GM21619 (cell line): ENCODE data around the gene GRM7.

Source experiments
- ATAC-seq: cut with Tn5 transposase; IDR thresholded peaks from one replicate; pipeline ENCODE4 v1.9.1; 2021; ENCODE audit not compliant: unreplicated experiment

The GRM7 gene

DNA sequence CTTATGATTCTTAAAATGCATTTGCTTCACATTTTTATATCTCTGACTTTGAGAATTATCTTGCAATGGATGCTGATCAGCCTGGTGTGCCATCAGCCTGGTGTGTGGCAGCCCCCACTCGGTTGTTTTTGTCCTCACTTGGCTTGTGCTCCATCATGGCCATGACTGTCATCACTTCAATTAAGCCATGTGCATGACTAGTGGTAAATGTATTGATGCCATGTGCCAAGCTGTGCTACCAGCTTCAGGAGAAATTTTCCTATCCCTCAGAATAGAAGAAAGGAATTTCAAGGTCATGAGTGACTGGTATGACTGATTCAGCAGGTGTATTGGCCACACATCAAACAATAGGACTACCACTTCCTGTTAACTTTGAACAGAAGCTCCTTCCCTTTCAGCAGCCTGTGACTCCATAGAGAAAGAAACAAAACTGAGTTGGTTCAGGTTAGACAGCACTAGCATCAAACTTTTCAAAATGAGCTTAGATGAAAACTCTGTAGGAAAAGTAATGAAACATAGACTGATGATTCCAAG, 251.7 kb downstream of the GRM7 start:
- no peak for ATAC-seq

DNA sequence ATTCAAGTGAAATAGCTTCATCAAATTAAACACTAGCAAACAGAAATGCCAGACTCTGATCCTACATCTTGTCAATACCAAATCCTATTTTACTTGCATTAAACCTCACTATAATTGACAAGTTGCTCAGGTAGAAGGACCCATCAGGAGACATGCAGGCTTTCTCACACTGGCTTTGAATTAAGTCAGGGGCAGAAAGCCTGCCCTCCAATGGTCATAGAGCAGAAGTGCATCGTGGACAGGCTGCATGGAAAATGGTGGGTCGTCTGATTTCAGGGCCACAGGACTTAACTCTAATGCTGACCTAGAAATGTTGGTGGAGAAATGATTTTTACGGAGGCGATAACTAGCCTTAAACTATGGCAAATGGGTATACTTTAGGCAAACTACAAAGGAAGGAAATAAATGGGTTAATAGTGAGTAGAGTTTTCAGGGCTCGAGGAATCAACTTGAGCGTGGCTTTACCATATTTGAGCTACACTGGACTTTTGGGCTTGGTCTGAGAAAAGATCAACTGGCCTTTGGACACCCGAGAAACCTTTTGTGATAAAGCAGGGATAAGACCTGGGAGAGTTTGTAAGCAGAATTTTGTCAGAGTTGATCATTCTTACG, 283.9 kb downstream of the GRM7 start:
- peak; percentile 61 for ATAC-seq

DNA sequence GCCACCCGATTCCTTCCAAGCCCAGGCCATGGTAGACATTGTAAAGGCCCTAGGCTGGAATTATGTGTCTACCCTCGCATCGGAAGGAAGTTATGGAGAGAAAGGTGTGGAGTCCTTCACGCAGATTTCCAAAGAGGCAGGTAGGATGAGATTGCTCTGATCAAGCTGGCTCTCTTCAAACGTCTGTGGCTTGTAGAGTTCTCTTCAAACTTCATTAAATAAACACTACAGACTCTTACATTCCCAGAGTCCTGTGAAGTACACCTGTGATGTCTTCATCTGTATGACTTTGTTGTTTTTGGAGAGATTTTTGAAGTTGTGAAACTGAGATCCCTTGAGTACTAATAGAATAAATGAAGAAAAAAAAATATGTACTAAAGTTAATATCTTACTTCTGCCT, 285.6 kb downstream of the GRM7 start:
- no peak for ATAC-seq

DNA sequence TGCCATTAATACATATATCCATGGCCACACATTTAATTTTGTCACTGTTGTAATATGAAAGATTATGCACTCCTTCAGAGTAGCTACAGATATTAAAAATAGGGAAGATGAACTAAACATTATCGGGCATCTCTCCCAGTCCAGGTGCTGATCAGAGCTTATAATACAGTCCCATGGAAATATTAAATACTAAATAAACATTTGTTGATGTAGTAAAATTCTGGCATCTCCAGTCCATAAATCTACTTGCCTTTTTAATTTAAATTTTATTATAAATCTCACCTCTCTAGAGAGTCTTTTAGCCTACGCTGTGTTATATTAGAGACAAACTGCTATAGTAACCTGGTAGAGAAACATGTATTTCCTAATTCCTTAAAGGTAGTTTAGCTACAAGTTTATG, 297.6 kb downstream of the GRM7 start:
- no peak for ATAC-seq

DNA sequence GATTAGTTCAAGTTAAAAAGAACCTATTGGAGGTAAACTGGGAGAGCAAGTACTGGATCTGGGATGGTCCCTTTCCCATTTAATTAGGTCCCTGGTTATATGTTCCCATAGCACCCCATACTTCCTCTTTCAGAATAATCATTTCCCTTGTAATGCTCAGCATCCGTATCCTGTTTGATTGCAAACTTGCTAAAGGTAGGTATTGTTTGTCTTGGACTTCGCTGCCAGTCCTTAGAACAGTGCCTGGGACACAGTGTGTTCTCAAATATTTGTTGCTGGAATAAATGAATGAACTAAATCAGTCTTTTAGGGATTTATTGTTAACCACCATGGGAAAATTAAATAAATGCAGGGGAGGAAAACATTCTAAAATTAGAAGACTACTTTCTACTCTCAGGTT, 299.8 kb downstream of the GRM7 start:
- no peak for ATAC-seq

DNA sequence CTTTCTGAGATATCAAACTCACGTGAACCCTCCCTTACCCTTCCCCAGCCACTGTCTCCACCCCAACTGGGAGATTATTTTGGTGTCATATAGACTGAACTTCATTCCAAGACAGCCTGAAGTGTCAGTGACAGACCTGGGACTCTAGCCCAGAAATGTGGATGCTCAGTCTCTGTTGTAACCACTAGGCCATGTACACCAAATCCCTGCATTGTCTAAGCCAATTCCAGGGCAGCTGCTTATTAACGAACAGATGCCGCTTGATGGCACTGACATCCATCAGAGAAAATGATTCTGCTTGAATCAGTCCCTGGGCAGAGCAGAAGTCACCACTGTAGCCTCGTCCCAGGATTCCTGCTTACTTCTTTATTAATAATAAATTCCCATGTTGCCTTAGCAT, 305.5 kb downstream of the GRM7 start:
- ATAC-seq: no peak

DNA sequence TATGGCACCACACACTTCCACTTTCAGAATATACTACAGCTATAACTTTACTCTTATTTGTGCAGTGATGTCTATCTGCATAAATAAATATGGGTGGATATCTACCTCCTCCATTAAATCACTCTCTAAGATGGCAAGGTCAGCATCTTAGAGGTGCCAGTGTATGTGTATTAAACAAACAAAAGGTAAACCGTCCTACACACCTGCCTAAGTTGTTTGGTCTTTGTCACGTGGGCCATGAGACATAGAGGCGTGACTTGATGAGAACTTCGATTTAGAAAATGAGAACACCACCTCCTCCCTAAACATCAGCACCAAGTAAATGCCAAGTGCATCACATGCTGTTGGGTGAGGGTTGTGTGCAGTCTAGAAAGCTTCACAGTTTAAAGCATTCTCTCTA, 310.6 kb downstream of the GRM7 start:
- no peak for ATAC-seq

DNA sequence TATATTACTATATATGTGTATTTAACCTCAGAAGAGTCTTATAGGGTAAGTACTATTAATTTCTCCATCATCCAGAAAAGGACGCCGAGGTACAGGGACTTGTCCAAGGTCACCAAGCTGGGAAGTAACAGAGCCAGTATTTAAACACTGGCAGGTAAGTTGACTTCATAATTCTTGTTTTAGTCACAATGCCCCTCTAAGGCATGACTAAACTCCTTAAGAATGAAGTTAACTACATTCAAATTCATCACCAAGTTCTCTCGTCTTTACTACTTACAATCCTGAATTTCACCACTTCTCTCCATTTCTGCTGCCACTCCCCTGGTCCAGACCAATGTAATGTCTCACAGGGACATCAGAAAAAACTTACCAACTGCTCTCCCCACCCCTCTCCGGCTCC, 312.1 kb downstream of the GRM7 start:
- no peak for ATAC-seq

DNA sequence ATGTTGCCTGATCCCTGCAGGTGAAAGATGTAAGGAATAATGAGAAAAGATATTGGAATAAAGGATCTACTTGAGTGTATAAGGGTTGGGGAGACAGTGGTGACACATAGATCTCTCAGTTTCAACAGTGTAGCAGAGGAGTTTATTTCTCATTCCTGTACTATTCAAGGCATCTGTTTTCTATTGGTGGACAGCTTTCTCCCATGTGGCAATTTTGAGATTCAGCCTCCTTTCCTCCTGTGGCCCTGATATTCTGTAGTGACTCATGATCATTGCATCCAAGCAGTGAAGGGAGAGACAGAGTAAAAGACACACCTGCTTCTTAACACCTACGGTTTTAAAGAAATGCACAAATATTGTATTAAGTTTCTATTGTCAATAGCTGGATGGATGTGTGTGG, 327.6 kb downstream of the GRM7 start:
- no peak for ATAC-seq

DNA sequence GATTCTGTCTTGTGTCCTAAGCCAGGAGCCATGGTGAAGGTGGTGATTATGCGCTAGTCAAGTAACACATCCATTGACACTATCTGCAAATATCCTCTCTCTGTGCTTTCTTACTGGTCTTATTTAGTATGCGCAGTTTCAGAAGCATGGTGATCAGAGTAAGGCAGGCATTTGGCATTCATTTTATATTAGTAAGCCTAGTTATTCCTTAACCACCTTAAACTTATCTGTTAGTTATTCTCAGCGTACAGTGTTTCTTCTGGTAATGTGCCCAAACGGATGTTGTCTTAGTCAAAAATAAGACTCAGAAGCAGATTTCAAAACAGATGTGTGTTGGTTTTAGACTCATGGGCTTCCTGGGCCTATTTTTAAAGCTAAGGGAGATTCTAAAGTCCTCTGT, 329.2 kb downstream of the GRM7 start:
- ATAC-seq: peak; percentile 81

DNA sequence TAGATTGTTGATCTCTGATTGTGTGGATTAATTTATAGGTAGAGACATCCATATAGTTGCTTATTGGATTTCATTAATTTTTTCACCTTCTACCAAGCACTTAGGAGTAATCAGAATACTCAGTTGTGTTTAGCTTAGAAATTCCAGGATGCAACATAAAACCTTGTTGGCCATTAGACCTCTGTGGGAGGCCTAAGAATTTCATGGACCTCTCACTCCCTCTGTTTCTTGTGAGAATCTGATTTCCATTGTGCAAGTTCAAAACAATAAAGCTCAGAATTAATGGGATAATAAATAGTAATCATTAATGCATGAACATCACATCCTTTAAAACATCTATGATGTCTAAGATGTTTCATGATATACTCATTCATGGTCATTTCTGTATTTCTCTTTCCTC, 332.4 kb downstream of the GRM7 start:
- no peak for ATAC-seq

DNA sequence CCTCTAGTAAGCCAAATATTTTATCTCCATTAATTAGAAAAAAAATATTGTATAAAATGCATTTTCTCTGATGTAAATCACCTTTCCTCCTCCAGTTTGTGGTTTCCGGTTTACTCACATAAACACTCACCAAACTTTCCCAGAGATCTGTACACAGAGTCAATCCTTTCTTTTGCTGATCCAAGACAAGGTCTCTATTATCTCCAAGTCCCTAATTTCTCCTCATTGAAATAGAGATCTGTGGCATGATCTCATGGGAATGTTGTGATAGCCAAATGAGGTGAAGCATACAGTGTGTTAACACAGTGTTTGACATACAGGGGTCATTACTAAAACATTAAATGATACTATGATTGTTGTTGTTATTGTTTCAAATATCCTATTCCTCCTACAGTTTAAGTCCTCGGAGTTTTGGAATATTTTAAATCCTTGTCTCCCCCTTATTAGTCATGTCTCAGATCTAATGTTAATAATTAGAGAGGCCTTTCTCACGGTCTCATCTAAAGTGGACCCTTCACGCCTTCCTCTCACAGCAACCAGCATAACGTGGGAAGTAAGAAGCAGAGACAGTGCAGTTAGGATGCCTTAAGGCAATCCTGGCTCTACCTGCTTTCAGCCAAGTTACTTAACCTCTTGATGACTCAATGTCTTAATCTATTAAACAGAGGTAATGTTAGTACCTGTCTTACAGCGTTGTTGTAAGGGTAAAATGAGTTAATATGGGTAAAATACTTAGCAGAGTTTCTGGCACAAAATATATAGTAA, 333.3 kb downstream of the GRM7 start:
- ATAC-seq: no peak

DNA sequence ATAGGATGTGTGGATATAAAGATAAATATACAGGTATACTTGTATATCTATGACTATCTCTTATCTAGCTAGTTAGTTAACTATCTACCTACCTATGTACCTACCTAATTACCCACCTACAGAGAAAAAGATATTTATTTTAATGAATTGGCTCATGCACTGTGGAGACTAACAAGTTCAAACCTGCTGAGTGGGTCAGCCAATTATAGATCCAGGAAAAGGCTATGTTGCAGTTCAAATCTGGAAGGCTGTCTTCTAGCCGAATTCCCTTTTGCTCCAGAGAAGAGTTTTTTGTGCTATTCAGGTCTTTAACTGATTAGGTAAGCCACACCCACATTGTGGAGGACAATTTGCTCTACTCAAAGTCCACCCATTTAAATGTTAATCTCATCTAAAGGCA, 335.0 kb downstream of the GRM7 start:
- ATAC-seq: no peak

DNA sequence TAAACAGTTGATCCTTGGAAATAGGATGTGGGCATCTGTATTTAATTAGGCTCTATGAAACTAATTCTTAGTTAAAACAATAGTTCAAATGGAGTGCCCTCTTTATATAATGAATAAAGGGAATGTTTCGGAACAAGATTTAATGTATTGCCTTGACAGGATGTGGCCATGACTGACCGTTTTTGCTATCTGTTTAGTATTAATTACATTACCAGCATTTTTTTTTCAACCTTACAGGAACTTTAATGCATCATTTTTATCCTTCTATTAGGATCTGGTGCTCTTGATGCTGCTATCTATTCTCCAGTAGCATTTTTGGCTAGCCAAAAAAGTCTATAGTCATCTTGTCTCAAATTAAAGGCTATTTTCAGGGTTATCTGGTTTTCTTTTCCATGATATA, 340.9 kb downstream of the GRM7 start:
- ATAC-seq: no peak

DNA sequence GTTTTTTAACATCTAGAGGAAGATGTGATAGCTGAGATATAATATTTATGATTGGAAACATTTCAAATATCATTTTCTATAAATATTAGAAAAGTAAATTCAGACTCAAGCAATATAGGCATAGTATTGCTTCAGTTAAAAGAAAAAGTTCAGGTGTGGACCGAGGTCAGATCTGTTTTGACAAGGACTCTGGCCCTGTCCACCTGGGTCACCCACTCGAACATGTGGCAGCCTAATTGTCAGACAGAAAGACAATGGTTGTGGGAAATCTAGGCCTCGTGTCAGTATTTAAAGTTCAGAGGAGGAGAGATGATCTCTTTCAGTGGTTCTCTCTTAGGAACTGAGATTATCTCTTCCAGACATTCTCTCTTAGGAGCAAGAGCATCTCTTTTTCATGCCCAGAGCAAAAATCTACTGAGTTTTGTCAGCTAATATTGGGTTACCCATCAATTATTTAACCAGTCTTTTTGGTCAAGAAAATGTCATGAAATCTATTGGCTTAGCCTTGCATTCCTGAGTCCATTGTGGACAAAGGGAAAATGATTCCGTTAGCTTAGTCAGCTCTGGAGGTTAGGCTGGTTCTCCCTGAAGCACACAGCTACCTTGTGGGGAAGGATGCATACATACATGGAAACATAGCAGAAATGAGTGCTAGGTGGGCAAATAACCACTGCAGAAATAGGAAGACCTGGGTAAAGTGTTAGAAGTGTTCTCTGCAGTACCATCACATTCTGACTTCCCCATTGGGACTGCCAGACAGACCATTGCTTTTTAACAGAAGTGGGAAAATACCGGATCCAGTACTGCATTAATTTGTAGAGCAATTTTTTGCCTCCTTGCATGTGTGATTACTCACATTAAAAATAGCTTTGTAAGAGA, 343.3 kb downstream of the GRM7 start:
- peak; percentile 40 for ATAC-seq

DNA sequence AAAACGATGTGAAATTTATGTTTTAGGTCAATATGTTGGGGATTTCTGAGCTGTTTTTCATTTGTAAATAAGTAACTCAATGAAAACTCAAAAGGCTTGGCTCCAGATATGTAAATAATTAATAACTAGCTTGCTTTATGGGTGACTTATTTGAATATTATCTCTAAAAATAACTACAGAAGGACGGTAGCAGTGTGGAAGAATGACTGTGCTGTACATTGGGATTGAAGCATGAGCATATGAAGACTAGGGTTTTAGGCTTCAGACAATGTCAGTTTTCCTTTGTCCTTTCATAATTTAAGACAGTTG, 343.9 kb downstream of the GRM7 start:
- ATAC-seq: peak; percentile 43

DNA sequence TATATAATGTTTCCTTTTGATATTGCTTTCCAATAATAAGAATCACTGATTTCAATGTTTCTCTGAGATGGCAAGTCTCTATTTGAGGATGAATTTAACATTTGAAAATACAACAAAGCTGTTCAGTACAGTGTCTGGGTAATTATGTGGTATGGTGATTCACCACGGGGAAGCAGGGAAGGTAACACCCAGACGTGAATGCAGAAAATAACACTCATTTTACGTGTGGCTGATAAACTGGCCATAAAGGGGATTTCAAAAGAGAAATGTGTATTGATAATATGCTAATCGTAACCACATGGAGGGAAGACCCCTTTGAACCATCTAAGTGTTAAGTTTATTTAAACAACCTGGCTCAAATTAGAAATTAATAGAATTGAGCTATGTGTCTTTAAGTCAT, 344.6 kb downstream of the GRM7 start:
- peak; percentile 41 for ATAC-seq

DNA sequence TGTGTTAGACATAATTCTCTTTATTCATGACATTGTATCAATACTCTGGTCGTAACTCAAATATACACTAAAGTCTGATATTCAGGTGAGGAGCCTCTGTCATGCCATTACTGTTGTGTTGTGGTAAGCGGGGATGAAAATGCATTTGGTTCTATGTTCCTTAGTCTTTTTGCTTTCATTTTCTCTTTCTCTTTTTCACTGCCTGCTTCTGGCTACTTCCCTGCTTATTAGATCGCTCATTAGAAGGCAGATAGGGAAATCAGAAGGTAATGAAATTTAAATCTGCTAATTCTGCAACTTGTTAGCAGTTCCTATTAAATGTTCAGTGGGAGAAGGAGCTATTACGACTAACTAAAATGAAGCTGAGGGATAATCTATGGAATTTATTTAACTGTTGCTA, 345.0 kb downstream of the GRM7 start:
- ATAC-seq: peak; percentile 43

DNA sequence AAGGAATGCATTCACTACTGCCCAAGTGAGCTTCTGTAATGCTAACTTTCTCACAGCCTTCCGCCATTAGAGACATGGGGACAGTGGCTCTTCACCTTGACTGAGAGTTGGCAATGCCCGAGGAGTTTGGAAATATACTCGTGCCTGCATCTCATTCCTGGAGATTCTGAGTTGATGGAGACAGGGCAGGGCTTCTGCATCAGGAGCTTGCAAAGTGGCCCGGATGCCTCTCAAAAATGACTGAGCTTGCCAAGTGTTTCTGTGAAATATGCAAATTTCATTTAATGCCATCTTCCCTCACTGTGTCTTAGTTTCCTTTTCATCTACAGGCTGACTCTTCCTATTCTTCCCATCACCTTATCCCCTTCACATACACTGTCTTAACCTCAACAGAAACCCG, 346.2 kb downstream of the GRM7 start:
- no peak for ATAC-seq

DNA sequence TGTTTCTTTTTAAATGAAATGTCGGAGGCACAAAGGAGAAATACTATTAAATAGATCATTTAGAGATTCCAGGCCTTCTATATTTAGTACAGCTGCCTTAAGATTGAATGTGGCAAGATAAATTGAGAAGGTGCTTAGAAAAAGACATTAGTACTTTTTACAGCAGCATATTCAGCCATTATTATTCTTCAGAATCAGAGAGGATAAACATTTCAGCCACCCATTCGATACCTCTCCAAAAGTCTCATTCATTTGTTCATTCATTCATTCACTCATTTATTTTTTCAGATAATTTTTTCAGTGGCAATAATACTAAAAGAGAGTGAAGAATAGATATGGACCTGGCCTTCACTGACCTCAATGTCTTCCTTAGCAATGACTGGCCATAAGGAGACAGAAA, 347.0 kb downstream of the GRM7 start:
- ATAC-seq: no peak

DNA sequence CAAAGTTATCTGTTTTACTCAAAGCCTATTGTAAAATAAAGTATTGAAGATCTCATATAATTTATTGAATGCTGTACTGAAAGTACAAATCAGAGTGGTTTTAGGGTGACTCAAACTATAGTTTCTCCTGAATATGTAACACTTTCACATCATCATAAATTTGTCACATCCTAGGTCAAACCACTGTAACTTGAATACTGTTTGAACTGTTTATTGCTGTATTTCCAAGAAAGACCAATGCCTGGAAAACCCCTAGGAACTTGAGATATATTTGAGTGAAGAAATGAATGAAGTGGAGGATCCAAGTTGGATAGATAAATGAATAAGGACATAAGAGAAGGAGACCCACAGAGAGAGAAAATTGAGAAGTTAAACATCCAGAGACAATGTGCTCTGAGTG, 348.2 kb downstream of the GRM7 start:
- no peak for ATAC-seq

DNA sequence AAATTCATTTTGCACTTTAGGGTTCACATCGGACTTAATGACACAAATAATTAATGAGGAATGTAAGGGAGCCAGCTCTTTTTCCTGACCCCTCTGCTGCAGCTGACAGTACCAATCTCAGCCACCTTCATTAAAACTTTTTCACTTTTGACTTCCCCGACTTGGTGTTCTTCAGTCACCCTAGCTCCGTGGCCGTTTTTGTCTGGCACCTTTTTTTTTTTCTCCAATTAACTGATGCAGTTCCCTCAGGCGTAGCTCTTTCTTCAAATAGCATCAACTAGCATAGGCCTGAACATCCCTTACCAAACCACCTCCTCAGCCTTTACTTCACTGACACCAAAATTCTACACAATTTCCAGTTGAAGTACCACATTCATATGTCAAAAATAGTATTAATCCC, 350.8 kb downstream of the GRM7 start:
- no peak for ATAC-seq
